ENCODE results near the gene KDM6B. TPM values are rescaled to one million over a fixed set of nuclear protein-coding genes. Genes with fewer than 3 reads are reported as not detected.

Gene KDM6B
- total and polyA plus RNA-seq, 9 of the 15 experiments (the other 6 are each of a cell fraction or from before 2014, with no cell fraction given) = 0.01 to 22.9 (median 2.2) TPM

- TF ChIP-seq FOXP1 (CRISPR knock-in tag; IDR thresholded peaks at IDR 0.05) (no peak), DIDO1 (tag; IDR thresholded peaks at IDR 0.05; ENCODE audit: low read depth) (no peak), GABPB1 (CRISPR knock-in tag; IDR thresholded peaks at IDR 0.05) (peak; percentile 17; the same call in 1 of the 2 replicates), ATF3 (IDR thresholded peaks at IDR 0.05) (peak; percentile 79), ATF3 (CRISPR knock-in tag; conservative IDR thresholded peaks at IDR 0.05) (no peak), SAP30 (IDR thresholded peaks at IDR 0.05; ENCODE audit: borderline replicate concordance, insufficient read depth, low read depth, low read length, poor library complexity, severe bottlenecking) (peak; percentile 86), ATF7 (IDR thresholded peaks at IDR 0.05) (peak; percentile 74), TSC22D4 (tag; IDR thresholded peaks at IDR 0.05) (no peak), TEAD1 (CRISPR knock-in tag; IDR thresholded peaks at IDR 0.05) (no peak), HNRNPLL (IDR thresholded peaks at IDR 0.05; ENCODE audit: low read depth, low read length, poor library complexity, severe bottlenecking) (peak; percentile 1), SMARCC2 (IDR thresholded peaks at IDR 0.05; ENCODE audit: low read depth) (no peak), ETS1 (conservative IDR thresholded peaks at IDR 0.05; ENCODE audit: control insufficient read depth, low read depth, low read length) (0 out of 2 replicates have a peak, but pooled peaks have one; percentile 46), PKNOX1 (IDR thresholded peaks at IDR 0.05) (0 out of 2 replicates have a peak, but pooled peaks have one; percentile 6), RB1 (IDR thresholded peaks at IDR 0.05; ENCODE audit: low read depth) (no peak), EP400 (IDR thresholded peaks at IDR 0.05) (peak; percentile 90), KLF13 (tag; IDR thresholded peaks at IDR 0.05; ENCODE audit: borderline replicate concordance, low read depth) (peak; percentile 52; the same call in 1 of the 2 replicates), ZBTB7A (IDR thresholded peaks at IDR 0.05; ENCODE audit: borderline replicate concordance, control insufficient read depth, low read depth, low read length) (peak; percentile 67), ELF1 (tag; IDR thresholded peaks at IDR 0.05) (no peak; the same call in 1 of the 2 replicates)
Observed at GRCh38 chr17:7843536-7844291, 9.7 kb downstream of the KDM6B start (continued).

All from K562 (cell line).